GM19452 (cell line): Measurements from ENCODE around the gene RPL22L1.
"Not testable (repeated sequence)": the region's sequence is repeated elsewhere in the genome, so short reads cannot be mapped to it uniquely, and the experiment has no call there.

ENCODE experiments used
- ATAC-seq: cut with Tn5 transposase; IDR thresholded peaks from one replicate; pipeline ENCODE4 v1.9.1; 2021; ENCODE audit not compliant: unreplicated experiment

RPL22L1 gene

DNA sequence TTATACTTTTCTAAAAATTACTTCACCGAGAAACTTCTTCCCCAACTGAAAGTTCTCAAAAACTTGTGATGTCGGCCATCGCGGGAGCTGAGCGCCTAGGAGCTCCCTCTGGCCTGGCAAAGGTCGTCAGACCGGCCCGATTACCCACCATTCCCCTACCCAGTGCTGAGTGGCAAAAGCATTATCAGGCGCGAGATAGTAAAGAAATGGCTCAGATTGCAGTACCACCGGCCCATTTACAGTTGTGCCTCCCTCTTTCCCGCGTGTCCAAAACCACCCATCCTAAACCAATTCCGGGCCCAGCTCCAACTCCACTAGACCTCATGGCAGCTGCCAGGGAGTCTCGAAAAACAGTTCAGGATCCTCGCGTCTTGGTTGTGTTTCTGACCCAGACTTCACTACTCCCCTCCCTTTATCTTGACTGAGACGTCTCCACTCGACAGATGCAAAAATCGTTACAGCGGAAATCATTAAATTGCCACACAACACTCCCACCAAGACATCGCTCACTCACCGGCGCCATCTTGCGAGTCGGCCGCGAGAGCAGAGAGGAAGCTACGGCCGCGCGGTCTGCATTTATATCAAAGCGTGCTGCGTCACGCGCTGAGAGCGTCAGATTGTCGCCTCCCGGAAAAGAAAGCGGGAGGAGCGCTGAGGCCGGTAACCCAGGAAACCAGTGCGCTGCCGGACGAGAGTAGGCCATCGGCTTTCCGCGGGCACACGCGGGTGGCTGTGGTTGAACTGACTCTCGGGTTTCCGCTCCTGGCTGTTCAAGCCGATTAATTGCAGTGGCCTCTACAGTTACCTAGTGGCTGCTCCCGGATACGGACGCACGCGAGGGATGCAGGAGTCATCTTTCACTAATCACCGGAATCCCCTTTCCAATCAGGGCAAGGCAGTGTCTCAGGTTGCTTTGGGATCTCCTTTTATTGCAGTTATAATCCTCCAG is at the start of gene RPL22L1:
TSS of gene RPL22L1 (minus strand) at position 551 of the 949 bp plus-strand sequence. CDS start at position 523, 28 bp downstream.
- peak; percentile 95 for ATAC-seq

DNA sequence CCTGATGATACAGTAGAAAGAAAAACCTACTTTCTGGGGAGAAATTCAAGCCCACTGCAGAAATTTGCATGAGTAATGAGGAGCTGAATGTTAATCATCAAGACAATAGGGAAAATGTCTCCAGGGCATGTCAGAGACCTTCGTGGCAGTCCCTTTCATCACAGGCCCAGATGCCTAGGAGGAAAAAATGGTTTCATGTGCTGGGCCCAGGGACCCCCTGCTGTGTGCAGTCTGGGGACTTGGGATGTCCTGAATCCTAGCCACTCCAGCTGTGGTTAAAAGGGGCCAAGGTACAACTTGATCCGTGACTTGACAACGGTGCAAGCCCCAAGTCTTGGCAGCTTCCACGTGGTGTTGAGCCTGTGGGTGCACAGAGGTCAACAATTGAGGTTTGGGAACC is 48.7 kb upstream of the RPL22L1 start:
- ATAC-seq, result no peak

DNA sequence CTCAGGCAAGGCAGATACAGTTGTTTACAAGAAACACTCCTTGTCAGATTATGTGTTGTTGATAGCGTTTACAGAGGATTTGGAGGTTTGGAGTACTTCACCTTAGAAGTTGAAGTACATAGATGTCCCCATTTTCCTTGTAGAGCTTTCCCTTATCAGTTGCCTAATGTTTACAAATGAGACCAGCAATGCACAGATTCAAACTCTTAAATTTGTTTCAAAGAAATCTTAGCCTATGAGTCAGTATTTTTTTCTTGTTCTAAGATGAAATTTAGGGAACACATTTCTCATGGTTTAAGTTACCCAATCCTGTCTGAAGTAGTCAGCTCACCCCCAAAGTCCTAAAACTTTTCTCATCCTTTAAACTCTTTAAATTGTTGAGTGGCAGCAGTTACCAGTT is 44.7 kb upstream of the RPL22L1 start:
- ATAC-seq, result no peak

DNA sequence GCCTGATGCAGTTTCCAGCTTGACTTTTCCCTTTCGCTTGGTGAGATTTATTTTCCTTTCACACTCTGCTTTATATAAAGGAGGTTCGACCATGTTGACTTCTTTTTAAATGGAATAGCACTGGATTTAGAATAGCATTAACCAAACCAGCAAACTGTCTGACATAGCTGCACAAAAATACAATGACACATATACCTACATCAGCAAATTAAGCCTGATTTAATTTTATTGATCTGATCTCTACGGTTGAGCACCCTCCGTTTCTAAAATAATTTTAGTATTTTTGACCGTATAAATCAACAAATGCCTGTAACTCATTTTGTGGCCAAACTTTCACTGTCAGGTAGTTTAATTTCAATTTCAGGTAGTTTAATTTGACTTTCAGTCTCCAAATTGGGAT is 44.2 kb upstream of the RPL22L1 start:
- no peak for ATAC-seq

DNA sequence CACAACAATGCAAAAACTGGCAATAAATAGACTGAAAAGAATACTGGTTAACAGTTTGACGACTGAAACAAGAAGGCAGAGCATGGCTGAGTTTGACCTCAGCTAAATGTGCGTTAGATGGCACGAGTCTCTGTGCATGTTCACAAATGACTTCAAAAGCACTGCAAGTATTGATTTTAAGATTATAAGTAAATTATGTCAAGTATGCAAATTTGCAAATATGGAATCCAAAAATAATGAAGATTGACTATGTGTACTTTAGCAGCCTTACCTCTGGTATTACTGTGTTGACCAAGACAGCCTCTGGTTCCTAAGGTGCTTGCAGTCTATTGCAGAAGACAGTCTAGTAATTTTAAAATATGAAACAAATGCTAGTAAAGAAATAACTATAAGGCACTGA is 41.1 kb upstream of the RPL22L1 start:
- ATAC-seq, result no peak

DNA sequence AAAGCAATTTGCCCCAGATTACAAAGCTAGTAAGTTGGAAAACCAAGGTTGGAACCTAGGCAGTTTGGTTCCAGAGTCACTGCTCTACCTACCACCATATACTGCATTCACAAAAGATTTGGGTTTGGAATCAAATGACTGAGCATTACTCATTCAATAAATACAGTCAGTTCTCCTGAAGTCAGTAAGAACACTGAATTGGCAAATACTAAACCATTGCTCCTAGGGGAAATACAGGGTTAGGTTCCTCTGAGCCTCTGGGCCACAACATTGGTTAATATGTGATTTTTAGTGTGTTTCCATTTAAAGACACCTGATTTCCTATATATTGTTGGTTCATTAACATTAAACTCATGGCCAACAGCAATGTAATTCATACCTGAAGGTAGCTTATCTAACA is 40.5 kb upstream of the RPL22L1 start:
- no peak for ATAC-seq

DNA sequence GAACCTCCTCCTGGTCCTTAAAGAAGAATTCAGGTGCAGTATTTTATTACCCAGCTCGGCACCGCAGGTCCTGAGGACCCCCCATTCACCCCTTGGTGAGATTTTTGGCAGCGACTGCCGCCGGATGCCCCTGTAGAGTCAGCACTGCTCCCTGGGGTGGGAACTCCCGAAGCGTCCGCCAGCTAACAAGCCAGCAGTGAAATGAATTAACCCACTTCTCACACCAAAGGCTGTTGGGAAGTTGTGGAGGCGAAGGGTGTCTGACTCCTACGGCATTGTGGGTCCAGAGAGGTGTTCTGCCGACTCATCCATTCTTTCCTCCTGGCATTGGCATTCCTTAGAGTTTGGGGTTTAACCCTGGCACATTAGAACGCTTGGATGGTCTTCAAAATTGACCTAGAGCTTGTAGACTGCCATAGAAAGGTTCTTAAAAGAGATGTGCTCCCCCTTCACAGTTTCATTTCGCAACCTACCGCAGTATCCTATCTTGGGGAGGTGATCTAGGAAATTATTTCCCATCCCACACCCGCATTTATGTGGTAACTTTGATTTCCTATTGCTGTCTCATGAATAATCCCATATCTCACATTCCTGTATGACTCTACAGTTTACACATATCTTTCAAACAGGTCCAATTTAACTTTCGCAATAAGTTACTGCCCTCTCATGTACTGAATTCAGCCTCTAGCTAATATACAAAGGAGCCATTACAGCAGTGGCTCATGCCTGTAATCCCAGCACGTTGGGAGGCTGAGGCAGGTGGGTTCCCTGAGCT is 39.3 kb upstream of the RPL22L1 start:
- ATAC-seq, result no peak

DNA sequence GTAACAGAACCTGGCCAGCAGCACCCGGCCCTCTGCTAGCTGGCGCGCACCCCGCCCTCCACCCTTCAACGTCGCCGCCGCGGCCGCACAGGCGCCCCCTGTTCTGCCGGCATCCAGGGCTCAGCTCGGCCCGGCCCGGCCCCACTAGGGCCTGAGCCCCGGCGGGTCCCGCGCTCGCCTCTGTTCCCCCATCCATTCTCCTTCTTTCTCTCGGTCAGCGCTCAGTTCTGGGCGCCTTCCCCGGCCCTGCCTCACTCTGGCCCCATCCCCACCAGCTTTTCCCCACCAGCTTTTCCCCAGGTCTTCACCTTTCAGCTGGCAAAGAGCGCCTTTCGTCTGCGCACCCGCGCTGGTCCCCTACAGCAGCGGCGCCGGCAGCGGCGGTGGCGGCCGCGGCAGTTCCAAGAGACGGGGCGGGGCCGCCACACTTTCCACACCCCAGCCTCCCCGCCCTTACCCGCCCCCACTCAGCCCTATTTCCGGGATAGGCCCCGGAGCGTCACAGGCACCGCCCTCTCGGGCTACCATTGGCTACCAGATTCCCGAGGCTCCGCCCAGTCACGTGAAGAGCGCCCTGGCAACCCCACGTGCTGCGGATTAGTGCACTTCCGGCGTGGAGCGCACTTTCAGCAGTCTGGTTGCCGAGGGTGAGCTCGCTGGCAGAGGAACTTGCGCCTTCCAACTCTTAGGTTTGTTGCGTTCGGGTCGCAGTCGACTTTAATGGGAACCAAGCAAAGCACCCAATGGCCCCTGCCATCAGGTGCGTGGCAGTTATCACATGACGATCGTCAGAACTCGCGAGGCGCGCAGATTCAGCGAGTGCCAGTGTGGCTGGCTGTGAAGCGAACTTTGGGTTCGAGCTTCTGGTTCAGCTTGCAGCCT is 38.5 kb upstream of the RPL22L1 start, which contains the start of gene EIF5A2:
TSS of gene EIF5A2 (minus strand) at position 403 of the 882 bp plus-strand sequence. CDS start 831 bp downstream, outside the sequence.
- peak; percentile 92 for ATAC-seq

DNA sequence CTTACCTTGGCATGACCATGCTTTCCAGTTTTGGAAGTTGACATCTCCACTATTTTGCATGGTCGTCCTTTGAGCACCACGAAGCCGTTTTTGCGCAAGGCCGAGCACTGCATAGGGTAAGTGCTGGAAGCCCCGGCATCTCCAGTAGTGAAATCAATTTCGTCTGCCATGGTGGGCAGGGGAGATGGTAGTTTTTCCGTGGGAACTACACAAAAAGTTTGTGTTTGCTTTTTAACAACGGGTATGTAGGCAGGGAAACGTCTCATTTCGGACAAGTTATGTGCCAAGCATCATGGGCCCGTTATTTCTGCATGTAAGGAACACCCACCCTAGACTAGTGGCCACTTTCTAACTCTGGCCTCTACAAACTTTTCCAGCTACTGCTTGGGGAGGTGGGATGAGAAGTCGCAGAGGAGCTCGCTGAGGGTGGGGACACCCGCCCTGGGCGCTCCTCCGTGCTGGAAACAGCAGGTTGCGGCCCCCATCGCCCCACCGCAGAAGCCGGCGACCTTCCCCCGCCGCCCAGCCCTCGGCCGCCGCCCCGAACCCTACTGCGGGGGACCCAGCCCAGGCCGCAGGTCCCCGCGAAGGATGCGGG is 37.7 kb upstream of the RPL22L1 start:
- ATAC-seq, result peak; percentile 9

DNA sequence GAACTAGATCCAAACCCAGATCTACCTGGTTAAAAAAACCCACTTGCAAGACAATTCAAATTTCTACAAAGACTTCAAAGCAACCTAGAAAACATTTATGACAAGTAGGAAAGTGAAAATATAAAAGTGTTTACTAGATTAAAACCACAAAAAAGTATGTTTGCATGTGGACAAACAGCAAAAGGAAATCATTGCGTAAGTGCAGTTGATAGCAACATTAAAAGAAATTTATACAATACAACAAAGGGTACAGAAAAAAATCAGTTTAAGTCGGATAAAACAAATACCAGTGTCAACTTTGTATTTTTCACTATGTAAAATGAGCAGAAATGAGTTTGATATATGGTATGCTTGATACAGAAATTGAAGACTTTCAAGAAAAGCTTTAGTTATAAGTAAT is 35.9 kb upstream of the RPL22L1 start:
- no peak for ATAC-seq

DNA sequence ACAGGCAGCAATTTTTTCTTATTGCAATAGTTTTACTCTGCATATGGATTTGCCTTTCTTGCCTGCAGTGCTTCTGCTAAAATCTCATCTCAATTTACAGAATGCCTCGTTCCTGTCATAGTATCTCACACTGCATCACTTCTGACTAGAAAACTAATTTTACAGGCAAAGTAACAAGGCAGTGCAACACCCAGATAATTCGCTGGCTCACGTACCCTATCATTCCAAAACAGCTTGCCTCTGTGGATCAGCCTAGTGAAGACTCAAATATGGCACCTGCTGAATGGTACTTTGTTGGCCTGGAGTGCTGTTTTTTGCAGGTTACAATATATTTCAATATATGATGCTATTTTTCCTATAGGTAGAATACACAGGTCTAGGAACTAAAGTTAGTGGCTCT is 33.1 kb upstream of the RPL22L1 start:
- no peak for ATAC-seq

DNA sequence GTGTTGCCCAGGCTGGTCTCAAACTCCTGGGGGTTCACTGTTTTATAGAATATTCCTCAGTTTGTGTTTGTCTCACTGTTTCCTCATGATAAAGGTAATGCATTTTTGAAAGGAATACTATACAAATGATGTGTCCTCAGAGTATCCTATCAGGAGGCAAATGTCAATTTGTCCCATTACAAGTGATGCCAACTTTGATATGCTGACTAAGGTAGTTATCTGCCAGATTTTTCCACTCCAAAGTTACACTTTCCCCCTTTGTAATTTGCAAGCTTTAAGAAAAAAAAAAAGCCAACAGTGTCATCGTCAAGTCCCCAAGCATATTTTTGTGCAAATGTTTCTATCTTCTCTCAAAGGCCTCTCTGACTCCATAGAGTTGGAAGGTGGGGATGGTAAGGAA is 29.5 kb upstream of the RPL22L1 start:
- ATAC-seq, result no peak

DNA sequence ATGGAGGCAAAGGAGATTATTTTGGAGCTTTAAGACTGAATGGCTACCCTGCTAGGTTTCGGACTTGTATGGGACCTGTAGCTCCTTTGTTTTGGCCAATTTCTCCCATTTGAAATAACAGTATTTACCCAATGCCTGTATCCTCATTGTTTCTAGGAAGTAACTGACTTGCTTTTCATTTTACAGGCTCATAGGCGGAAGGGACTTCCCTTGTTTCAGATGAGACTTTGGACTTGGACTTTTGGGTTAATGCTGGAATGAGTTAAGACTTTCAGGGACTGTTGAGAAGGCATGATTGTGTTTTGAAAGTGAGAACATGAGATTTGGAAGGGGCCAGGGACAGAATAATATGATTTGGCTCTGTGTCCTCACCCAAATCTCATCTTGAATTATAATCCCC is 28.0 kb upstream of the RPL22L1 start:
- ATAC-seq, result no peak

DNA sequence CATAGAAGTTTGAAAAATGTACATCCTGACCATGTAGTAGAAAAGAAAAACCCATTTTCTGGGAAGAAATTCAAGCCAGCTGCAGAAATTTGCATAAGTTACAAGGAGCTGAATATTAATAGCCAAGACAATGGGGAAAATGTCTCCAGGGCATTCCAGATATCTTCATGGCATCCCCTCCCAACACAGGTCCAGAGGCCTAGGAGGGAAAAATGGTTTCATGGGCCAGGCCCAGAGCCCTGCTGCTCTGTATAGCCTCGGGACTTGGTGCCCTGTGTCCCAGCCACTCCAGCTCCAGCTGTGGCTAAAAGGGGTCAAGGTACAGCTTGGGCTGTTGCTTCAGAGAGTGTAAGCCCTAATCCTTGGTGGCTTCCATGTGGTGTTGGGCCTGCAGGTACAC is 27.2 kb upstream of the RPL22L1 start:
- not testable (repeated sequence) for ATAC-seq

DNA sequence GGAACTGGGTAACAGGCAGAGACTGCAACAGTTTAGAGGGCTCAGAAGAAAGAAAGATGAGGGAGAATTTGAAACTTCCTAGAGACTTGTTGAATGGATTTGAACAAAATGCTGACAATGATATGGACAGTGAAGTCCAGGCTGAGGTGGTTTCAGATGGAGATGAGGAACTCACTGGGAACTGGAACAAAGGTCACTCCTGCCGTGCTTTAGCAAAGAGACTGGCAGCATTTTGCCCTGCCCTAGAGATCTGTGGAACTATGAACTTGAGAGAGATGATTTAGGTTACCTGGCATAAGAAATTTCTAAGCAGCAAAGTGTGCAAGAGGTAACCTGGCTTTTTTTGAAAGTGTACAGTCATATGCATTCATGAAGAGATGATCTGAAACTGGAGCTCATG is 26.8 kb upstream of the RPL22L1 start:
- ATAC-seq, result no peak

DNA sequence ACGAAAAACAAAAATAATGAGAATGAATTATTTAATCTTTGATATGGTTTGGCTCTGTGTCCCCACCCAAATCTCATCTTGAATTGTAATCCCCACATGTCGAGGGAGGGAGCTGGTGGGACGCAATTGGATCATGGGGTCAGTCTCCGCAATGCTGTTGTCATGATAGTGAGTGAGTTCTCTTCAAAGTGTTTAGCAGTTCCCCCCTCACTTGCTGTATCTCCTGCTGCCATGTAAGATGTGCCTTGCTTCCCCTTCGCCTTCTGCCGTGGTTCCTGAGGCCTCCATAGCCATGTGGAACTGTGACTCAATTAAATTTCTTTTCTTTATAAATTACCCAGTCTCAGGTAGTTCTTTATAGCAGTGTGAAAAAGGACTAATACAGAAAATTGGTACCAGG is 26.3 kb upstream of the RPL22L1 start:
- not testable (repeated sequence) for ATAC-seq

DNA sequence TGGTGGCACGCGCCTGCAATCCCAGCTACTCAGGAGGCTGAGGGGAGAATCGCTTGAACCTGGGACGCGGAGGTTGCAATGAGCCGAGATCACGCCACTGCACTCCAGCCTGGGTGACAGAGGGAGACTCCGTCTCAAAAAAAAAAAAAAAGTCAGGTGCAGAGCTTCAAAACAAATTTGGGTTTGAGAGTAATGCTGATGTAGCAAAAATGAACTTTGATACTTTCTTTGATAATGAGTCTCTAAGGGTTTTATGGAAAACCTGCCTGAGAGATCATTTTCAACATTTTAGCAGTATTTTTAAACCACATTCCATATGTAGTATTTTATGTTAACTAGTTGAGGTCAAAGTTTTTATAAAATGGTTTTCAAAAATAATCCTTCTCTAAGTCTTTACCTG is 23.9 kb upstream of the RPL22L1 start:
- no peak for ATAC-seq

DNA sequence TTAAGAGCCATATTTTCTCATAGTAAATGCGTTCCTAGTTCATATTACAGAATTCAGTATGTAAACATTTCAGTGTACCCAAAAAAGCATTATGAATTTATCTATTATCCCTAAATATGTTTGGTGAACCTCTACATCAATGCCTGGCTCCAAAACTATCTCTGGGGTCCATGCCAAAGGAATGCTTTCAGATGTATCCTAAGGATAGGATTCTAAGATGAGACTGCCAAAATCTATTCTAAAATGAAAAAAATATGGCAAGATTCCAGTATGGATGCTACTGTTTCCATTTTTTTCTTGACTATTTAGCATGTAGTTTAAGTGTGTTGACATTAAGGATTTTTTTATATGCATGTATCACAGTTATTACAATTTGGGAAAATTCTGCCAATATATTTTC is 19.6 kb upstream of the RPL22L1 start:
- no peak for ATAC-seq

DNA sequence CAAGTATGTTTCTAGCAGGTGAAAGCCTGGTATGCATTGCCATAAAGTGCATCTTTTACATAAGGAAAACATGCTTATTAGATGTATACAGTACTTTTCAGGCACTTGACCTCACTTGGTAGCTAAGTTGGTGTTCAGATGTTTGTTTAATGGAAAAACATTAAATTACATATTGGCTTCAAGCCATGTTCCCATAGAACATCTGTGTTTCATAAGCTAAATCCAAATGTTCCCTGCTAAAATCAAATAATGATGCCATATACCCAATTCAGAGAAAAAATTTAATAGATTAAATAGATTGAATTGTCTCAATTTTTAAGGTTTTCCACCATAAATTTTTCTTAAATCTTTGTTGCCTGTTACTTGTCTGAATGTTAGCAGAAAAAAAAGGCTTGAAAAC is 19.1 kb upstream of the RPL22L1 start:
- ATAC-seq, result no peak

DNA sequence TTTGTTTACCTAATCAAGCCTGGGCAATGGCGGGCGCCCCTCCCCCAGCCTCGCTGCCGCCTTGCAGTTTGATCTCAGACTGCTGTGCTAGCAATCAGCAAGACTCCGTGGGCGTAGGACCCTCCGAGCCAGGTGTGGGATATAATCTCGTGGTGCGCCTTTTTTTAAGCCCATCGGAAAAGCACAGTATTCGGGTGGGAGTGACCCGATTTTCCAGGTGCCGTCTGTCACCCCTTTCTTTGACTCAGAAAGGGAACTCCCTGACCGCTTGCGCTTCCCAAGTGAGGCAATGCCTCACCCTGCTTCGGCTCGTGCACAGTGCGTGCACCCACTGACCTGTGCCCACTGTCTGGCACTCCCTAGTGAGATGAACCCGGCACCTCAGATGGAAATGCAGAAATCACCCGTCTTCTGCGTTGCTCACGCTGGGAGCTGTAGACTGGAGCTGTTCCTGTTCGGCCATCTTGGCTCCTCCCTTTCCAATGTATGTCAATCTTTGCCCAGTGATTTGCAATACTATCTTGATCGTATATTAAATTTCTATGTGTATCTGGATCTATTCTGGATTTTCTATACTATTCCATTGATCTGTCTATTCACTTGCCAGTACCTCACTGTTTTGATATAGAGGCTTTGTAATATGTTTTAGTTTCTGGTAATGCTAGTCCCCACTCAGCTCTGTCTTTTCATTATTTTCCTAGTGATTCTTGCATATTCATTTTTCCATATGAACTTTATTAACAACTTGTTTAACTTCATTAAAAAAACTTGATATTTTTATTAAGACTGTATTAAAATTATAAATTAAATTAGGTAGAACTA is 14.3 kb upstream of the RPL22L1 start:
- ATAC-seq, result not testable (repeated sequence)
